Measurements from ENCODE around the gene SLC25A30.

SLC25A30 gene

GRCh38 chr13:45373162-45373547 is 45.0 kb downstream of the SLC25A30 start:
- Histone ChIP-seq H3K9me3 (replicated peaks; ENCODE audit: low read length) (no peaks in the 10 kb centered on the region), H3K36me3 (ENCODE audit: insufficient read depth, low read length) (no peaks in the 10 kb centered on the region), H3K27me3 (ENCODE audit: control insufficient read depth, insufficient read depth, low read length) (no peaks in the 10 kb centered on the region), H3K9ac (ENCODE audit: low read depth, low read length) (no peak overlapping the region), H3K4me1 (ENCODE audit: control insufficient read depth, insufficient read depth, low read length) (peaks cover 10% of the 10 kb centered on the region), H3K4me3 (ENCODE audit: low read length) (no peak overlapping the region), H3K4me2 (ENCODE audit: low read length) (no peak overlapping the region)

- no peak overlapping the region for H3K4me3 ChIP-seq (ENCODE audit: low read length)
- no peaks in the 10 kb centered on the region for H3K27me3 ChIP-seq (ENCODE audit: control insufficient read depth, insufficient read depth, low read length)
- peaks cover 12% of the 10 kb centered on the region for H3K4me1 ChIP-seq (ENCODE audit: control insufficient read depth, insufficient read depth, low read length)
- H3K36me3 ChIP-seq (ENCODE audit: insufficient read depth, low read length), result no peaks in the 10 kb centered on the region
- no peak overlapping the region for H3K4me2 ChIP-seq (ENCODE audit: low read length)
- no peaks in the 10 kb centered on the region for H3K9me3 ChIP-seq (replicated peaks; ENCODE audit: low read length)
- no peak overlapping the region for H3K9ac ChIP-seq (ENCODE audit: low read depth, low read length)
Measured at GRCh38 chr13:45372189-45373161, 45.7 kb downstream of the SLC25A30 start.

- Histone ChIP-seq H3K4me2 (ENCODE audit: low read length) (peak overlapping the region; percentile 72), H3K9ac (ENCODE audit: low read depth, low read length) (peak overlapping the region; percentile 41), H3K4me3 (ENCODE audit: low read length) (peak overlapping the region; percentile 43), H3K27me3 (ENCODE audit: control insufficient read depth, insufficient read depth, low read length) (no peaks in the 10 kb centered on the region), H3K9me3 (replicated peaks; ENCODE audit: low read length) (no peaks in the 10 kb centered on the region), H3K36me3 (ENCODE audit: insufficient read depth, low read length) (no peaks in the 10 kb centered on the region), H3K4me1 (ENCODE audit: control insufficient read depth, insufficient read depth, low read length) (peaks cover 19% of the 10 kb centered on the region)
Measured at GRCh38 chr13:45370922-45371406, 47.2 kb downstream of the SLC25A30 start.

- Histone ChIP-seq H3K4me2 (ENCODE audit: low read length) (no peak overlapping the region), H3K36me3 (ENCODE audit: insufficient read depth, low read length) (no peaks in the 10 kb centered on the region), H3K9ac (ENCODE audit: low read depth, low read length) (no peak overlapping the region), H3K4me1 (ENCODE audit: control insufficient read depth, insufficient read depth, low read length) (peaks cover 13% of the 10 kb centered on the region), H3K4me3 (ENCODE audit: low read length) (no peak overlapping the region), H3K27me3 (ENCODE audit: control insufficient read depth, insufficient read depth, low read length) (no peaks in the 10 kb centered on the region), H3K9me3 (replicated peaks; ENCODE audit: low read length) (no peaks in the 10 kb centered on the region)
Measured at GRCh38 chr13:45369116-45369515, 49.1 kb downstream of the SLC25A30 start.

- Histone ChIP-seq H3K27me3 (ENCODE audit: control insufficient read depth, insufficient read depth, low read length) (no peaks in the 10 kb centered on the region), H3K4me3 (ENCODE audit: low read length) (no peak overlapping the region), H3K9me3 (replicated peaks; ENCODE audit: low read length) (no peaks in the 10 kb centered on the region), H3K4me1 (ENCODE audit: control insufficient read depth, insufficient read depth, low read length) (peaks cover 13% of the 10 kb centered on the region), H3K4me2 (ENCODE audit: low read length) (no peak overlapping the region), H3K9ac (ENCODE audit: low read depth, low read length) (no peak overlapping the region), H3K36me3 (ENCODE audit: insufficient read depth, low read length) (no peaks in the 10 kb centered on the region)
Measured at GRCh38 chr13:45368571-45368970, 49.6 kb downstream of the SLC25A30 start.

GRCh38 chr13:45368005-45368404 is 50.2 kb downstream of the SLC25A30 start:
- Histone ChIP-seq H3K27me3 (ENCODE audit: control insufficient read depth, insufficient read depth, low read length) (no peaks in the 10 kb centered on the region), H3K36me3 (ENCODE audit: insufficient read depth, low read length) (no peaks in the 10 kb centered on the region), H3K9me3 (replicated peaks; ENCODE audit: low read length) (no peaks in the 10 kb centered on the region), H3K4me3 (ENCODE audit: low read length) (no peak overlapping the region), H3K4me2 (ENCODE audit: low read length) (no peak overlapping the region), H3K4me1 (ENCODE audit: control insufficient read depth, insufficient read depth, low read length) (peaks cover 13% of the 10 kb centered on the region), H3K9ac (ENCODE audit: low read depth, low read length) (no peak overlapping the region)

- H3K9ac ChIP-seq (ENCODE audit: low read depth, low read length), result no peak overlapping the region
- peaks cover 4% of the 10 kb centered on the region for H3K36me3 ChIP-seq (ENCODE audit: insufficient read depth, low read length)
- no peak overlapping the region for H3K4me3 ChIP-seq (ENCODE audit: low read length)
- H3K9me3 ChIP-seq (replicated peaks; ENCODE audit: low read length), result no peaks in the 10 kb centered on the region
- H3K27me3 ChIP-seq (ENCODE audit: control insufficient read depth, insufficient read depth, low read length), result no peaks in the 10 kb centered on the region
- peaks cover 14% of the 10 kb centered on the region for H3K4me1 ChIP-seq (ENCODE audit: control insufficient read depth, insufficient read depth, low read length)
- no peak overlapping the region for H3K4me2 ChIP-seq (ENCODE audit: low read length)
Measured at GRCh38 chr13:45367358-45367757, 50.8 kb downstream of the SLC25A30 start.

GRCh38 chr13:45365558-45365885 is 52.7 kb downstream of the SLC25A30 start:
- Histone ChIP-seq H3K36me3 (ENCODE audit: insufficient read depth, low read length) (peaks cover 8% of the 10 kb centered on the region), H3K27me3 (ENCODE audit: control insufficient read depth, insufficient read depth, low read length) (no peaks in the 10 kb centered on the region), H3K4me3 (ENCODE audit: low read length) (no peak overlapping the region), H3K4me2 (ENCODE audit: low read length) (no peak overlapping the region), H3K4me1 (ENCODE audit: control insufficient read depth, insufficient read depth, low read length) (peaks cover 20% of the 10 kb centered on the region), H3K9ac (ENCODE audit: low read depth, low read length) (no peak overlapping the region), H3K9me3 (replicated peaks; ENCODE audit: low read length) (no peaks in the 10 kb centered on the region)

GRCh38 chr13:45364876-45365557 is 53.2 kb downstream of the SLC25A30 start:
- H3K4me1 ChIP-seq (ENCODE audit: control insufficient read depth, insufficient read depth, low read length), result peaks cover 20% of the 10 kb centered on the region
- H3K36me3 ChIP-seq (ENCODE audit: insufficient read depth, low read length), result peaks cover 8% of the 10 kb centered on the region
- H3K9me3 ChIP-seq (replicated peaks; ENCODE audit: low read length), result no peaks in the 10 kb centered on the region
- H3K4me2 ChIP-seq (ENCODE audit: low read length), result no peak overlapping the region
- H3K27me3 ChIP-seq (ENCODE audit: control insufficient read depth, insufficient read depth, low read length), result no peaks in the 10 kb centered on the region
- H3K9ac ChIP-seq (ENCODE audit: low read depth, low read length), result no peak overlapping the region
- H3K4me3 ChIP-seq (ENCODE audit: low read length), result no peak overlapping the region

- Histone ChIP-seq H3K36me3 (ENCODE audit: insufficient read depth, low read length) (peaks cover 11% of the 10 kb centered on the region), H3K9ac (ENCODE audit: low read depth, low read length) (no peak overlapping the region), H3K4me1 (ENCODE audit: control insufficient read depth, insufficient read depth, low read length) (peaks cover 20% of the 10 kb centered on the region), H3K4me2 (ENCODE audit: low read length) (no peak overlapping the region), H3K9me3 (replicated peaks; ENCODE audit: low read length) (no peaks in the 10 kb centered on the region), H3K4me3 (ENCODE audit: low read length) (no peak overlapping the region), H3K27me3 (ENCODE audit: control insufficient read depth, insufficient read depth, low read length) (no peaks in the 10 kb centered on the region)
Measured at GRCh38 chr13:45362939-45363338, 55.2 kb downstream of the SLC25A30 start.

GRCh38 chr13:45361596-45362206 is 56.5 kb downstream of the SLC25A30 start:
- Histone ChIP-seq H3K9ac (ENCODE audit: low read depth, low read length) (no peak overlapping the region), H3K4me2 (ENCODE audit: low read length) (no peak overlapping the region), H3K9me3 (replicated peaks; ENCODE audit: low read length) (no peaks in the 10 kb centered on the region), H3K4me1 (ENCODE audit: control insufficient read depth, insufficient read depth, low read length) (peaks cover 10% of the 10 kb centered on the region), H3K27me3 (ENCODE audit: control insufficient read depth, insufficient read depth, low read length) (no peaks in the 10 kb centered on the region), H3K36me3 (ENCODE audit: insufficient read depth, low read length) (peaks cover 19% of the 10 kb centered on the region), H3K4me3 (ENCODE audit: low read length) (no peak overlapping the region)

Measured in skeletal muscle satellite cell (primary cell).